HepG2 (cell line): ENCODE data around the gene SLC35A1. TPM values are rescaled to one million over a fixed set of nuclear protein-coding genes. Genes with fewer than 3 reads are reported as not detected.

ENCODE experiments used
- ATF7 ChIP-seq, 2 experiments: fragments of 450-650 bp in 1 of 2; sonication (generic) in 1 of 2; formaldehyde crosslinking in 1 of 2; IDR thresholded peaks; 2 replicates each; pipeline versions ENCODE4 v1.4.0 to v1.6.1; 2016 to 2020; ENCODE audit warnings: antibody characterized with exemption in 1 of 2, mild to moderate bottlenecking in 1 of 2, missing genetic modification reagents in 1 of 2
- CHCHD3 ChIP-seq: sonication (generic); formaldehyde crosslinking; IDR thresholded peaks from 2 replicates; pipeline ENCODE4 v1.8.0; 2022; ENCODE audit warnings: mild to moderate bottlenecking, missing genetic modification reagents, moderate library complexity
- DBP ChIP-seq: sonication (generic); formaldehyde crosslinking; IDR thresholded peaks from 2 replicates; pipeline ENCODE4 v1.4.0; 2020; ENCODE audit warnings: missing genetic modification reagents; ENCODE audit errors: not compliant biosample characterization
- HIVEP1 ChIP-seq: sonication (generic); formaldehyde crosslinking; IDR thresholded peaks from 2 replicates; pipeline ENCODE4 v1.4.0; 2020; ENCODE audit warnings: mild to moderate bottlenecking, missing genetic modification reagents
- NFKB2 ChIP-seq: sonication (generic); formaldehyde crosslinking; IDR thresholded peaks from 2 replicates; pipeline ENCODE4 v1.4.0; 2020; ENCODE audit warnings: missing genetic modification reagents, borderline replicate concordance
- PATZ1 ChIP-seq: sonication (generic); formaldehyde crosslinking; IDR thresholded peaks from 2 replicates; pipeline ENCODE4 v1.4.0; 2020; ENCODE audit warnings: missing genetic modification reagents
- POLR2AphosphoS2 ChIP-seq: IDR thresholded peaks from 2 replicates; pipeline ENCODE4 v1.6.1; 2011; ENCODE audit warnings: low read depth, low read length, improper control_type of control experiment
- PRMT3 ChIP-seq: sonication (generic); formaldehyde crosslinking; IDR thresholded peaks from 2 replicates; pipeline ENCODE4 v1.8.1; 2022; ENCODE audit warnings: low read depth, mild to moderate bottlenecking, moderate library complexity, missing genetic modification reagents, borderline replicate concordance
- SMC3 ChIP-seq: IDR thresholded peaks from 2 replicates; pipeline ENCODE4 v1.6.1; 2011; ENCODE audit warnings: low read length, improper control_type of control experiment
- SNRNP70 ChIP-seq: fragments of 200-400 bp; formaldehyde crosslinking; IDR thresholded peaks from 2 replicates; pipeline ENCODE4 v1.6.1; 2017; ENCODE audit warnings: mild to moderate bottlenecking, low read depth, low read length, moderate library complexity
- YEATS4 ChIP-seq: sonication (generic); formaldehyde crosslinking; IDR thresholded peaks from 2 replicates; pipeline ENCODE4 v1.4.0; 2020; ENCODE audit warnings: missing genetic modification reagents, borderline replicate concordance
- ZFP36L1 ChIP-seq: sonication (generic); formaldehyde crosslinking; IDR thresholded peaks from 2 replicates; pipeline ENCODE4 v1.8.0; 2022; ENCODE audit warnings: mild to moderate bottlenecking, missing genetic modification reagents, moderate library complexity
- ZNF230 ChIP-seq: sonication (generic); formaldehyde crosslinking; IDR thresholded peaks from 2 replicates; pipeline ENCODE4 v1.4.0; 2020; ENCODE audit warnings: mild to moderate bottlenecking, missing genetic modification reagents
- ZNF367 ChIP-seq: sonication (generic); formaldehyde crosslinking; IDR thresholded peaks from 2 replicates; pipeline ENCODE4 v1.4.0; 2020; ENCODE audit warnings: missing genetic modification reagents, borderline replicate concordance
- ZNF431 ChIP-seq: sonication (generic); formaldehyde crosslinking; IDR thresholded peaks from 2 replicates; pipeline ENCODE4 v1.9.0; 2022; ENCODE audit warnings: missing genetic modification reagents, low read depth, mild to moderate bottlenecking, borderline replicate concordance
- ZNF563 ChIP-seq: sonication (generic); formaldehyde crosslinking; IDR thresholded peaks from 2 replicates; pipeline ENCODE4 v1.8.0; 2022; ENCODE audit warnings: mild to moderate bottlenecking, moderate library complexity, missing genetic modification reagents
- ZNF672 ChIP-seq: sonication (generic); formaldehyde crosslinking; IDR thresholded peaks from 2 replicates; pipeline ENCODE4 v1.8.1; 2022; ENCODE audit warnings: missing genetic modification reagents
- polyA plus RNA-seq, 8 experiments: library from polyadenylated mRNA; depleted of rRNA in 3 of 8; stranded (reverse) in 7 of 8; unstranded in 1 of 8; fragments of >200 nt; fragmentation: Illumina TruSeq in 4 of 8; extraction: Trizol in 4 of 8; gene quantifications; 2 replicates each; pipeline versions ENCODE4 v1.2.1 to v1.2.3, GENCODE V29; 2011 to 2016; ENCODE audit warnings: low read depth in 4 of 8, missing spikeins in 1 of 8, mixed read lengths in 1 of 8; ENCODE audit not compliant: insufficient read depth in 1 of 8
- total RNA-seq, 5 experiments: library from RNA; depleted of rRNA; stranded (reverse); fragments of >200 nt; fragmentation: Illumina TruSeq; extraction: Trizol; gene quantifications; 2 replicates each; pipeline ENCODE4 v1.2.3, GENCODE V29; 2016; ENCODE audit warnings: low read depth in 1 of 5
- TF ChIP-seq, protein P1 (sequence below): sonication (generic); formaldehyde crosslinking; IDR thresholded peaks from 2 replicates; pipeline ENCODE4 v1.5.0; 2020; ENCODE audit warnings: mild to moderate bottlenecking, missing genetic modification reagents
- TF ChIP-seq, protein P2 (sequence below): sonication (generic); formaldehyde crosslinking; IDR thresholded peaks from 2 replicates; pipeline ENCODE4 v1.4.0; 2020; ENCODE audit warnings: mild to moderate bottlenecking, missing genetic modification reagents

The SLC35A1 gene
- total and polyA plus RNA-seq, 2 of the 13 experiments (the other 11 are each of a cell fraction or from before 2014, with no cell fraction given) = 24.8 to 25.1 TPM

DNA sequence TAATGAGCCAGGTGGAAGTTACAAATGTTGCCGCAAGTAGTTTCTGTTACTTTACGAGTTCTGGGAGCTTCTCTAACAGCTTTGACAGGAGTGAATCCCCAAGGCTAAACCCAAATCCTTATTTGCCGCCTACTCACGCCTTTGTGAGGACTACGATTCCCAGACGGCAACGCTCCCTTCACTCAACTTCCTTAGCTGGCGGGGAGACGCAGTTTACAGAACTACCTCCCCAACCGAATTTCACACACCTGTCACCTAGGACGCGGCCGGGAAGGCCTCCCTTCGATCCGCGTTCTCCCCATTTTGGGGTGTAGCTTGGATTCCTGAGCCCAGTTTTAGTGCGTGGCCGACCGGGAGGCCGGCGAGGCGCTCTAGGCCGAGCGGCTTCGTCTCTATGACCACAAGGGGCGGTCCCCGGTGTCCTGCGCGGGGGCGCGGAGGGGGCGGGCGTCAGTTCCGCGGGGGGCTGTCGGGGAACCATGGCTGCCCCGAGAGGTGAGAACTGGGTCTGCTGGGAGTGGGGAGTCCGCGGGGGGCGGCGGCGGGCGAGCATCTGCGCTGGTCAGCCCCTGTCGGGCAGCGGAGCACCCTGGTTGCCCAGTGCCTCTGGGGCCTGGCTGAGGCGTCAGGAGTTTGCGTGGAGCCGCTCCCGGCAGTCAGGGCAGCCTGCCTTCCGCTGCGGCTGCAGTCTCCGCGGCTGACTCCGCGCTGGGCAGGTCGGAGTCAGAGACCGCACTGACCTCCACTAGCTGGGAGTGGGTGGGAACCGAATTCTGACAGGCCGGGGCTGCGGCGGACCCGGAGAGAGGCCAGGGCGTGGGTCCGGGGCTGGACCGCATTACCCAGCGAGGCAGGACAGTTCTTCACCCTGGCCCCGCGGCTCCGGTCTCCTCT, at the start of gene SLC35A1 (continued):
- peak; percentile 97 for TF ChIP-seq PATZ1
- TF ChIP-seq, protein P1, sequence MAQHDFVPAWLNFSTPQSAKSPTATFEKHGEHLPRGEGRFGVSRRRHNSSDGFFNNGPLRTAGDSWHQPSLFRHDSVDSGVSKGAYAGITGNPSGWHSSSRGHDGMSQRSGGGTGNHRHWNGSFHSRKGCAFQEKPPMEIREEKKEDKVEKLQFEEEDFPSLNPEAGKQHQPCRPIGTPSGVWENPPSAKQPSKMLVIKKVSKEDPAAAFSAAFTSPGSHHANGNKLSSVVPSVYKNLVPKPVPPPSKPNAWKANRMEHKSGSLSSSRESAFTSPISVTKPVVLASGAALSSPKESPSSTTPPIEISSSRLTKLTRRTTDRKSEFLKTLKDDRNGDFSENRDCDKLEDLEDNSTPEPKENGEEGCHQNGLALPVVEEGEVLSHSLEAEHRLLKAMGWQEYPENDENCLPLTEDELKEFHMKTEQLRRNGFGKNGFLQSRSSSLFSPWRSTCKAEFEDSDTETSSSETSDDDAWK (CRISPR knock-in tag) = no peak
- no peak for TF ChIP-seq PRMT3 (CRISPR knock-in tag)
- 0 out of 2 replicates have a peak, but pooled peaks have one; percentile 61 for TF ChIP-seq CHCHD3 (CRISPR knock-in tag)
- TF ChIP-seq NFKB2 (CRISPR knock-in tag) = peak; percentile 88; the same call in 1 of the 2 replicates
- no peak for TF ChIP-seq DBP (CRISPR knock-in tag)
- peak; percentile 82 for TF ChIP-seq HIVEP1
- peak; percentile 21 for TF ChIP-seq ZFP36L1 (CRISPR knock-in tag)
- peak; percentile 92 for TF ChIP-seq YEATS4 (CRISPR knock-in tag)
- no peak for TF ChIP-seq SNRNP70
- no peak for TF ChIP-seq POLR2AphosphoS2
- TF ChIP-seq, protein P2, sequence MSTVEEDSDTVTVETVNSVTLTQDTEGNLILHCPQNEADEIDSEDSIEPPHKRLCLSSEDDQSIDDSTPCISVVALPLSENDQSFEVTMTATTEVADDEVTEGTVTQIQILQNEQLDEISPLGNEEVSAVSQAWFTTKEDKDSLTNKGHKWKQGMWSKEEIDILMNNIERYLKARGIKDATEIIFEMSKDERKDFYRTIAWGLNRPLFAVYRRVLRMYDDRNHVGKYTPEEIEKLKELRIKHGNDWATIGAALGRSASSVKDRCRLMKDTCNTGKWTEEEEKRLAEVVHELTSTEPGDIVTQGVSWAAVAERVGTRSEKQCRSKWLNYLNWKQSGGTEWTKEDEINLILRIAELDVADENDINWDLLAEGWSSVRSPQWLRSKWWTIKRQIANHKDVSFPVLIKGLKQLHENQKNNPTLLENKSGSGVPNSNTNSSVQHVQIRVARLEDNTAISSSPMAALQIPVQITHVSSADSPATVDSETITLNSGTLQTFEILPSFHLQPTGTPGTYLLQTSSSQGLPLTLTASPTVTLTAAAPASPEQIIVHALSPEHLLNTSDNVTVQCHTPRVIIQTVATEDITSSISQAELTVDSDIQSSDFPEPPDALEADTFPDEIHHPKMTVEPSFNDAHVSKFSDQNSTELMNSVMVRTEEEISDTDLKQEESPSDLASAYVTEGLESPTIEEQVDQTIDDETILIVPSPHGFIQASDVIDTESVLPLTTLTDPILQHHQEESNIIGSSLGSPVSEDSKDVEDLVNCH (CRISPR knock-in tag) = no peak
- TF ChIP-seq SMC3 = no peak
- TF ChIP-seq ZNF563 (CRISPR knock-in tag) = peak; percentile 84
- peak; percentile 58; the same call in 1 of the 2 replicates for TF ChIP-seq ZNF230 (CRISPR knock-in tag)
- no peak for TF ChIP-seq ZNF672
- peak; percentile 83; the same call in 1 of the 2 replicates for TF ChIP-seq ZNF431 (CRISPR knock-in tag)
- no peak for TF ChIP-seq ATF7 (IDR thresholded peaks at IDR 0.05)
- TF ChIP-seq ATF7 (CRISPR knock-in tag; IDR thresholded peaks at IDR 0.05) = no peak
- TF ChIP-seq ZNF367 (CRISPR knock-in tag) = no peak
